ENCODE measurements around the gene KRT85.
"Not testable (repeated sequence)": the region's sequence is repeated elsewhere in the genome, so short reads cannot be mapped to it uniquely, and the experiment has no call there.

Gene KRT85

DNA sequence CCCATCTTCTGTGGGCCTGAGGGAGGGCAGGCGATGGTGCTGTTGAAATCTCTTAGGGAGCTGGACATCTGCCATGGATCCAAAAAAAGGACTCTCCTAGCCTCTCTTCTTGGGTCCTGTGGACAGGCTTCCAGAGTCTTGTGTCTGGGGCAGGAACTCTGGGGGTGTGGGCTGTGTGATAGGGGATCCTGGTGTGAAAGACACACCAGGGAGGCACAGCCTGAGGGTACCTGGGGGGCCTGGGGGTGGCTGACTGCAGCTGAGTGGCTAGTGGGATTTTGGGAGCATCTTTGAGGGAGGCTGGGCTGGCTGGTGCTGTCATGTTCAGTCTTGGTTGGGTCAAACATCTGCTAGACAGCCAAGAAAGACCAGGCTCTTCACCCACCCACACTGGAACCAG lies 44.3 kb downstream of the KRT85 start:
- no peak for DNase-seq

DNA sequence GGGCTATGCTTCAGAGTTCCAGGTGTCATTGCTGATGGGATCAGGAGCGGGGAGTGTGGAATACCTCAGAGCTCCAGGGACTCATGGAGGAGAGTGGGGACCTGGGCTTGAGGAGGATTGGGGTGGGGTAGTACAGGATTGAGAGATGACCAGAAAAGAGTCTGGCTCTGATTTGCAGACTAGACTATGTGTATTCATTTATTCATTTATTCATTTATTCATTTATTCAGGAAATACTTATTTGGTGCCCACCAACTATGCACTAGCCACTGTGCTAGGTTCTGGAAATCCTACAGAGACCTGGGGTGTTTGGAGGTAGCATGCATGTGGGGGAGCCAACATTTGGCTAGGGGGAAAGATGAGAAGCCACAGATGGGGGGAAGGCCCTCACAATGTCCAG lies 45.2 kb downstream of the KRT85 start:
- DNase-seq: no peak

GRCh38 chr12:52321418-52321817 lies 45.9 kb downstream of the KRT85 start:
- DNase-seq: no peak

- DNase-seq: no peak
Measured at GRCh38 chr12:52320784-52321400, 46.4 kb downstream of the KRT85 start, which contains the start of gene KRT83. KRT83 (minus strand) TSS chr12:52321398; CDS start chr12:52321335, 63 bp downstream.

- no peak for DNase-seq
Measured at GRCh38 chr12:52319097-52319496, 48.2 kb downstream of the KRT85 start.

- no peak for DNase-seq
Measured at GRCh38 chr12:52318241-52318990, 48.9 kb downstream of the KRT85 start.

GRCh38 chr12:52317468-52318052 lies 49.7 kb downstream of the KRT85 start:
- no peak for DNase-seq

DNA sequence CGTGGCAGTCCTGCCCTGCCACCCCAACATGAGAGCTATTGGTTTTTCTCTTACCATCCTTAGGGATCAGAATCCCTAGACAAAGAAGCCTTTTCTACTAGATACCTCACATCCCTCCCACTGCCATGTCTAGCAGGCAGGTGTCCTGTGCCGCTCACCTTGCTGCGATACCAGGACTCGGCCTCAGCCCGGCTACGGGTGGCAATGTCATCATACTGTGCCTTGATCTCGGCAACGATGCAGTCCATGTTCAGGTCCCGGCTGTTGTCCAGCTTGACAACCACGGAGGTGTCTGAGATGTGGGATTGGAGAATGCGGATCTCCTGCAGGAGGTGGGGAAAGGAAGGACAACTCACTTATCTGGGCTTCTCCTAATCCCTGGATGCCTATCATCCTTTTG lies 50.6 kb downstream of the KRT85 start:
- no peak for DNase-seq

DNA sequence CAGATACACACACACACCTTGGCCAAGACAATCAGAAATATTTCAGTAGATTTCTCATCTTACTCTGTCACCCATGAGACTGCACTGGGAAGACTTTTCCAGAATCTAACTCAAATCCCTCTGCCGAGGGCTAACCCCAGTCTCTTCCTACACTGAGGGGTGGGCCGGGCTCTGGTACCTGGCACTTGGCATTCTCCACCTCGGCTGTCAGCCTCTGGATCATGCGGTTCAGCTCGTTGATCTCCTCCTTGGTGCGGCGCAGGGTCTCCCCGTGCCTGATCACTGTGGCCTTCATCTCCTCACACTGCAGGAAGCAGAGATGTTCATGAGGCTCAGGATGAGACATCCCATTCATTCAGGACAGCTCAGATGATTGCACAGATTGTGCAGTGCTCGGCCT lies 51.0 kb downstream of the KRT85 start:
- no peak for DNase-seq

- DNase-seq: not testable (repeated sequence)
Measured at GRCh38 chr12:52315721-52316120, 51.6 kb downstream of the KRT85 start.

GRCh38 chr12:52314511-52314910 lies 52.8 kb downstream of the KRT85 start:
- no peak for DNase-seq

- no peak for DNase-seq
Measured at GRCh38 chr12:52313926-52314325, 53.4 kb downstream of the KRT85 start.

DNA sequence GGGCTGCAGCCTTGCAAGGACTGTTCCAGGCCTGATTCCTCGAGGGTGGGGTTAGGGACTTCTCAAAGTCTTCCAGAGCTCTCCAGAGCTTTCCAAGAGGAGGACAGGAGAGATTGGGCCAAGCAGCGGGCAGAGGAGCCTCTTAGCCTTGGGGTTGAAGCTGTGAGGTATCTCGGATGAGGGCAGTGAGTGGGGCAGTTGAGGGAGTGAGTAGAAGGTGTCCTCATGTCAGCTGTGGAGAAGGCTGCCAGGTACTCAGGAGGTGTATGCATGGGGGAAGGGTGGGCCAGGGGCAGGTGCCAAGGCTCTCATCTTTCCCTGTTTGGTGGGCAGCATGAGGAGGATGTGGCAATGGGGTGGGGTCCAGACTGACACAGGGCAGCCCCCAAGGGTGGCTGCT lies 53.8 kb downstream of the KRT85 start:
- no peak for DNase-seq

- DNase-seq: no peak
Measured at GRCh38 chr12:52312086-52312485, 55.2 kb downstream of the KRT85 start.

DNA sequence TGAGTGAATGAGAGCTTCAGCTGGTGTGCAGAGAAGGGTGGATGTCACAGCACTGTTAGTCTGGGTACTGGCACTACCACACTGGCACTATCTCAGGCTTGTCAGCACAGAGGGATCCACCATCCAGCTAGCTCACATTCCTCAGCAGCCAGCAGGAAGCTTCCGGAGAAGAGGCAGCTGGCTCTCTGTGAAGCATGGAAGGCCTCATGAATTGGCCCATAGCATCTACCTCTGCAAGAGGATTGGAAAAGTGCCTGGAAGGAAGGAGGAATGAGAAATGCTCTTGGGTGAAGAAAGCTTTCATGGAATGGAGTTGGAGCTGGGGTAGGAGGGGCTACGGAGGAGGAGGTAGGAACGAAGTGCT lies 56.0 kb downstream of the KRT85 start:
- no peak for DNase-seq

- DNase-seq: no peak
Measured at GRCh38 chr12:52310622-52311284, 56.5 kb downstream of the KRT85 start.

Measured in activated CD4-positive, alpha-beta T cell treated with anti-CD3 and anti-CD28 coated beads for 1 hour (primary cell).